Measurements from ENCODE around the gene QPRT.
"Not testable (repeated sequence)": the region's sequence is repeated elsewhere in the genome, so short reads cannot be mapped to it uniquely, and the experiment has no call there.

QPRT gene

DNA sequence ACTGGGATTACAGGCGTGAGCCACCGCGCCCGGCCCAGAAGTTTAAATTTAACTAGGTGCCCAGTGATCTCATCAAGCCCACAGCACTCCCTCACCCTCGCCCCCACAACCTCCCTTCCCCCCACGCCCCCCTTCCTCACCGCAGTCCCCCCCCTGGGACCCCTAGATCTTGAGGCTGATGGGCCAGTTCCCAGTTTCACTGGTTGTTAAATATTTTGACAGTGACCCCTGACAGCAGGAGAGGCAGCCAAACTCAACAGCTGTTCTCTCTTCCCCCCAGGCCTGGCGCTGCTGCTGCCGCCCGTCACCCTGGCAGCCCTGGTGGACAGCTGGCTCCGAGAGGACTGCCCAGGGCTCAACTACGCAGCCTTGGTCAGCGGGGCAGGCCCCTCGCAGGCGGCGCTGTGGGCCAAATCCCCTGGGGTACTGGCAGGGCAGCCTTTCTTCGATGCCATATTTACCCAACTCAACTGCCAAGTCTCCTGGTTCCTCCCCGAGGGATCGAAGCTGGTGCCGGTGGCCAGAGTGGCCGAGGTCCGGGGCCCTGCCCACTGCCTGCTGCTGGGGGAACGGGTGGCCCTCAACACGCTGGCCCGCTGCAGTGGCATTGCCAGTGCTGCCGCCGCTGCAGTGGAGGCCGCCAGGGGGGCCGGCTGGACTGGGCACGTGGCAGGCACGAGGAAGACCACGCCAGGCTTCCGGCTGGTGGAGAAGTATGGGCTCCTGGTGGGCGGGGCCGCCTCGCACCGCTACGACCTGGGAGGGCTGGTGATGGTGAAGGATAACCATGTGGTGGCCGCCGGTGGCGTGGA lies 15.6 kb downstream of the QPRT start:
- no peak for DNase-seq (ENCODE audit: low spot score)

DNA sequence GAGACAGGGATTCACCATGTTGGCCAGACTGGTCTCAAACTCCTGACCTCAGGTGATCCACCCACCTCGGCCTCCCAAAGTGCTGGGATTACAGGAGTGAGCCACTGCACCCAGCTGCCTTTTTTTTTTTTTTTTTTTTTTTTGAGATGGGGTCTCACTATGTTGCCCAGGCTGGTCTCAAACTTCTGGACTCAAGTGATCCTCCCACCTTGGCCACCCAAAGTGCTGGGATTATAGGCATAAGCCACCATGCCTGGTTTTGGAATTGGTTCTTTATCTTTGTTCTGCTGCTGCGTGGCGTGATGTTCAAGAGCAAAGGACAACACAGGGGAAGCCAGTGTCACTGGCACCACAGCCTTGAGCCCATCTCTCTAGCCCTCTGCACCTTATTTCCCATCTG lies 16.7 kb downstream of the QPRT start:
- DNase-seq (ENCODE audit: low spot score) = not testable (repeated sequence)

GRCh38 chr16:29696881-29697331 lies 17.9 kb downstream of the QPRT start:
- DNase-seq (ENCODE audit: low spot score) = no peak

DNA sequence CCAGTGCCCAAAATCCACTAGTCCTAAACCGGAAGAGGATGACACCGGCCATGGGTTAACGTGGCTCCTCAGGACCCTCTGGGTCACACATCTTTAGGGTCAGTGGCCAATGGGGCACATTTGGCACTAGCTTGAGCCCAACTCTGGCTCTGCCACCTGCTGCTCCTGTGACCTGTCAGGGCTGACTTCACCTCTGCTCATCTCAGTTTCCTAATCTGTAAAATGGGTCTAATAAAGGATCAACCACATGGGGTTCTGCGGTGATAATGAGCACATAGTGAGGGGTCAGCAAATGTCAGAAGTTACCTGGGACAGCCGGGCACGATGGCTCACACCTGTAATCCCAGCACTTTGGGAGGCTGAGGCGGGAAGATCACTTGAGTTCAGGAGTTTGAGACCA lies 18.4 kb downstream of the QPRT start:
- no peak for DNase-seq (ENCODE audit: low spot score)

GRCh38 chr16:29698042-29698441 lies 19.1 kb downstream of the QPRT start:
- no peak for DNase-seq (ENCODE audit: low spot score)

- no peak for DNase-seq (ENCODE audit: low spot score)
Measured at GRCh38 chr16:29698484-29699323, 19.7 kb downstream of the QPRT start.

GRCh38 chr16:29699324-29700219 lies 20.6 kb downstream of the QPRT start:
- no peak for DNase-seq (ENCODE audit: low spot score)

GRCh38 chr16:29700253-29700987 lies 21.4 kb downstream of the QPRT start:
- DNase-seq (ENCODE audit: low spot score) = peak; percentile 72

DNA sequence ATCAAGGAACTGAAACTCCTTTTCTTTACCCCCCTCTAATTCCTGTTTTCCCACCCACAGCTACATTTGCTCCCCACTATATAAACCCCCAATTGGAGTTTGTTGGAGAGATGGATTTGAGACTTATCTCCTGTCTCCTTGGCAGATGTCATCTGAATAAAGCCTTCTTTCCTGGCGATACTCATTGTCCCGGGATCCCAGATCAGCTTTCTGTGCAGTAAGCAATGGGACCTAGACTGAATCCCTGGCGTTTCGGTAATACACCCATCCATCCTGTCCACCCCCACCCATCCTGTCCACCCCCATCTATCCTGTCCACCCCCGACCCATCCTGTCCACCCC lies 22.2 kb downstream of the QPRT start:
- DNase-seq (ENCODE audit: low spot score) = no peak

GRCh38 chr16:29702269-29702668 lies 23.3 kb downstream of the QPRT start:
- no peak for DNase-seq (ENCODE audit: low spot score)

GRCh38 chr16:29705030-29705429 lies 26.1 kb downstream of the QPRT start:
- no peak for DNase-seq (ENCODE audit: low spot score)

- DNase-seq (ENCODE audit: low spot score) = not testable (repeated sequence)
Measured at GRCh38 chr16:29707160-29707559, 28.2 kb downstream of the QPRT start.

GRCh38 chr16:29708917-29709600 lies 30.1 kb downstream of the QPRT start:
- no peak for DNase-seq (ENCODE audit: low spot score)

DNA sequence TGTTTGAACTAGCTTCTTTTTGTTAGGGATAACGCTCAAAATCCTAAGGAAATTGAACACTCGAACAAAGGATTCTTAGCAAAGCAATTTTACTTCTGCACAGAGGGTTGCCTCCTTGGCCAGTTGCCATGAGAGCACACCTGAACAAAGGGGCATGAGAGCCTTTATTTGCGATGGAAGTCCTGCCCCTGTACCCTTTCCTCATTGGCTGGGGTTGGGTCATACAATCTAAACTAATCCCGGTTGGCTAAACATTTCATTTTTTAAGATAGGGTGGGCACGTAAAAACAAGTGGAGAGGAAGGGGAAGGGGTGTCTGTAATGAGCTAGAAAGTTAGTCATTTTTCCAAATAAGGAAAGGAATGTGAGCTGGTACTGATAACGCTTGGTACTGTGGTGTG lies 30.7 kb downstream of the QPRT start:
- not testable (repeated sequence) for DNase-seq (ENCODE audit: low spot score)

GRCh38 chr16:29710227-29711219 lies 31.5 kb downstream of the QPRT start:
- peak; percentile 74 for DNase-seq (ENCODE audit: low spot score)

GRCh38 chr16:29712809-29713208 lies 33.8 kb downstream of the QPRT start:
- DNase-seq (ENCODE audit: low spot score) = no peak

- no peak for DNase-seq (ENCODE audit: low spot score)
Measured at GRCh38 chr16:29714396-29714795, 35.4 kb downstream of the QPRT start.

DNA sequence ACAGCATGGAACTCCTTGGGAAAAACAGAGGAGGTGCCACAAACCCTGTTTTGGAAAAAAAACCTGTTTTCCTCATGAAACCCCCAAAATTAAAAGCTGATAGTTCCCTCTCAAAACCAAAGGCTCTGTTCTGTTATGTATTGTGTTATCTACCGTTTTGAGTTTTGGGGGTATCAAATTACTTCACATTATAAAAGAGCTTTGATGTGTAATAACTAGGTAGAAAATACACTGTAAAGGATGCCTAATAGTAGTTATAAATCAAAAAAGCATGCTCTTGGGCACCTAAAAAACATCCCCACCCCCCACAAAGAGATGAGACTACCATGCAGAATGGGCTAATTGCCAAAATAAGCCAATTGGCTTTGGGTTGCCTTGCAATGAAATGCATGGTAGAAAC lies 36.0 kb downstream of the QPRT start:
- DNase-seq (ENCODE audit: low spot score) = no peak

GRCh38 chr16:29717113-29717512 lies 38.1 kb downstream of the QPRT start:
- DNase-seq (ENCODE audit: low spot score) = no peak

- no peak for DNase-seq (ENCODE audit: low spot score)
Measured at GRCh38 chr16:29719063-29719462, 40.1 kb downstream of the QPRT start.

Data from Ammon's horn (tissue), 1 donor.